ENCODE data around the gene CGRRF1. TPM values are rescaled to one million over a fixed set of nuclear protein-coding genes. Genes with fewer than 3 reads are reported as not detected.

The CGRRF1 gene
- total and polyA plus RNA-seq, 10 of the 15 experiments (the other 5 are each of a cell fraction or from before 2014, with no cell fraction given) = 5.5 to 47.7 (median 13.5) TPM

GRCh38 chr14:54489318-54489683, 20.4 kb upstream of the CGRRF1 start:
- H3K4me1 ChIP-seq (ENCODE audit: control insufficient read depth, insufficient read depth, low read length) = no peaks in the 10 kb centered on the region; the same call in 1 of the 2 replicates
- BruUV-seq (replicated peaks) = no TSS peak
- no peaks in the 10 kb centered on the region for H3K36me3 ChIP-seq (ENCODE audit: control insufficient read depth in 2 of 2, insufficient read depth in 2 of 2, low read length in 1 of 2)
- H3K4me2 ChIP-seq (ENCODE audit: control insufficient read depth, insufficient read depth) = peak overlapping the region; percentile 64
- in situ Hi-C loops (cut with MboI) = no loop called here
- DNase-seq (ENCODE audit: low read depth, low spot score) = no peak
- intact Hi-C loops (cut with micrococcal nuclease; ENCODE audit: unreplicated experiment) = loop anchor here (2.0 to 5.0 kb wide), 3 partner anchors 20 to 92 kb away; partner anchors contain the start of genes CDKN3, CGRRF1 and CNIH1
- no peak for FAIRE-seq
- no peak for ATAC-seq
- ChIA-PET POLR2A (interaction anchor here (0.6 to 1.6 kb wide), 2 partner anchors 18 to 21 kb away, joined by 4 read pairs; no protein-coding TSS in a partner anchor), SMC1A (ENCODE audit: uncharacterized antibody, unreplicated experiment) (interaction anchor here (1.4 to 2.7 kb wide), 3 partner anchors 19 to 43 kb away, joined by 4 to 7 read pairs (median 5); no protein-coding TSS in a partner anchor), CTCF (interaction anchor here (1.2 to 5.2 kb wide), 4 partner anchors 20 to 75 kb away, joined by 3 to 22 read pairs (median 4); partner anchors contain the start of gene CGRRF1), RAD21 (ENCODE audit: unreplicated experiment) (interaction anchor here (0.8 to 2.9 kb wide), 3 partner anchors 21 to 987 kb away, joined by 3 to 15 read pairs (median 3); partner anchors contain the start of gene CGRRF1)
- H3K9ac ChIP-seq (ENCODE audit: control insufficient read depth, insufficient read depth, low read length) = peak overlapping the region; percentile 87
- peak overlapping the region; percentile 63 for H3K4me3 ChIP-seq
- H3K27me3 ChIP-seq (replicated peaks in 1 of 2; ENCODE audit: control insufficient read depth in 2 of 2, insufficient read depth in 2 of 2, low read length in 1 of 2) = no peaks in the 10 kb centered on the region
- peaks cover 46% of the 10 kb centered on the region for H3K79me2 ChIP-seq (ENCODE audit: control insufficient read depth, insufficient read depth, low read length)
- H2AFZ ChIP-seq (ENCODE audit: control insufficient read depth, low read depth, low read length) = peak overlapping the region; percentile 100
- 0% methylated on average over 5 of the region's 5 CpGs for WGBS (ENCODE audit: insufficient coverage, insufficient replicate concordance, low lambda C conversion rate, missing lambda C conversion rate)
- peak overlapping the region; percentile 90 for H3K27ac ChIP-seq (ENCODE audit: control insufficient read depth, insufficient read depth)
- H4K20me1 ChIP-seq (ENCODE audit: control insufficient read depth, insufficient read depth) = no peaks in the 10 kb centered on the region
- no peaks in the 10 kb centered on the region for H3K9me3 ChIP-seq (replicated peaks; ENCODE audit: control insufficient read depth, insufficient read depth, low read length)
- peak; percentile 61 for TF ChIP-seq RUNX3 (IDR thresholded peaks at IDR 0.05; ENCODE audit: low read length)
- no peak for TF ChIP-seq ZBTB11 (CRISPR knock-in tag; IDR thresholded peaks at IDR 0.05)
- no peak for TF ChIP-seq ZBED1 (IDR thresholded peaks at IDR 0.05; ENCODE audit: borderline replicate concordance)
- TF ChIP-seq HDGF (IDR thresholded peaks at IDR 0.05) = peak; percentile 88
- no peak for TF ChIP-seq SMAD5 (IDR thresholded peaks at IDR 0.05; ENCODE audit: low read depth)
- TF ChIP-seq MXI1 (IDR thresholded peaks at IDR 0.05; ENCODE audit: low read depth, low read length) = no peak
- no peak for TF ChIP-seq BCL11A (IDR thresholded peaks at IDR 0.05; ENCODE audit: low read depth, low read length)
- peak; percentile 15 for TF ChIP-seq E4F1 (IDR thresholded peaks at IDR 0.05; ENCODE audit: borderline replicate concordance, partially characterized antibody)
- TF ChIP-seq ZBTB40 (IDR thresholded peaks at IDR 0.05; ENCODE audit: borderline replicate concordance) = peak; percentile 43; the same call in 1 of the 2 replicates
- peak in 1 of 2 experiments; percentile 9; a peak in 1 of 4 replicates for TF ChIP-seq IKZF2 (IDR thresholded peaks at IDR 0.05)
- peak; percentile 93 for TF ChIP-seq NBN (IDR thresholded peaks at IDR 0.05)
- TF ChIP-seq ZZZ3 (IDR thresholded peaks at IDR 0.05; ENCODE audit: control insufficient read depth, insufficient read length, low read depth) = peak; percentile 32
- no peak for TF ChIP-seq NFYA (IDR thresholded peaks at IDR 0.05; ENCODE audit: borderline replicate concordance, low read depth, low read length)
- no peak for TF ChIP-seq BMI1 (IDR thresholded peaks at IDR 0.05; ENCODE audit: borderline replicate concordance)
- TF ChIP-seq ATF7 (IDR thresholded peaks at IDR 0.05; ENCODE audit: low read depth) = peak; percentile 51; the same call in 1 of the 2 replicates

All from GM12878 (cell line).